A673 (cell line): ENCODE measurements around the gene LUC7L2.

Experiments
- CTCF ChIP-seq: fragments of 300-800, 200-600 bp; sonication (generic); conservative IDR thresholded peaks from 2 replicates; pipeline ENCODE4 v1.5.1; 2017; ENCODE audit warnings: low read depth, mild to moderate bottlenecking, antibody characterized with exemption, low read length, moderate library complexity, mixed read lengths
- EZH2 ChIP-seq: fragments of 200-600 bp; sonication (generic); IDR thresholded peaks from 2 replicates; pipeline ENCODE4 v1.6.1; 2017; ENCODE audit warnings: borderline replicate concordance, low read depth, mild to moderate bottlenecking, mixed read lengths, antibody characterized with exemption, low read length; ENCODE audit not compliant: poor library complexity, severe bottlenecking

GRCh38 chr7:139341058-139341775 lies 18.5 kb upstream of the LUC7L2 start, which contains the start of gene FMC1:
- TF ChIP-seq EZH2 (no peak), CTCF (peak; percentile 35; the same call in 1 of the 2 replicates)
